HG02678 (cell line): ENCODE data around the gene TNFRSF9.

Source experiments
- ATAC-seq: cut with Tn5 transposase; IDR thresholded peaks from one replicate; pipeline ENCODE4 v1.9.1; 2021; ENCODE audit warnings: mild to moderate bottlenecking, moderate library complexity; ENCODE audit not compliant: unreplicated experiment

TNFRSF9 gene

GRCh38 chr1:7878027-7878426 is 62.6 kb downstream of the TNFRSF9 start:
- ATAC-seq = no peak

- ATAC-seq = no peak
These were observed 66.5 kb downstream of the TNFRSF9 start for GRCh38 chr1:7873801-7874795.

- ATAC-seq = no peak
These were observed 69.5 kb downstream of the TNFRSF9 start for GRCh38 chr1:7871136-7871535.

DNA sequence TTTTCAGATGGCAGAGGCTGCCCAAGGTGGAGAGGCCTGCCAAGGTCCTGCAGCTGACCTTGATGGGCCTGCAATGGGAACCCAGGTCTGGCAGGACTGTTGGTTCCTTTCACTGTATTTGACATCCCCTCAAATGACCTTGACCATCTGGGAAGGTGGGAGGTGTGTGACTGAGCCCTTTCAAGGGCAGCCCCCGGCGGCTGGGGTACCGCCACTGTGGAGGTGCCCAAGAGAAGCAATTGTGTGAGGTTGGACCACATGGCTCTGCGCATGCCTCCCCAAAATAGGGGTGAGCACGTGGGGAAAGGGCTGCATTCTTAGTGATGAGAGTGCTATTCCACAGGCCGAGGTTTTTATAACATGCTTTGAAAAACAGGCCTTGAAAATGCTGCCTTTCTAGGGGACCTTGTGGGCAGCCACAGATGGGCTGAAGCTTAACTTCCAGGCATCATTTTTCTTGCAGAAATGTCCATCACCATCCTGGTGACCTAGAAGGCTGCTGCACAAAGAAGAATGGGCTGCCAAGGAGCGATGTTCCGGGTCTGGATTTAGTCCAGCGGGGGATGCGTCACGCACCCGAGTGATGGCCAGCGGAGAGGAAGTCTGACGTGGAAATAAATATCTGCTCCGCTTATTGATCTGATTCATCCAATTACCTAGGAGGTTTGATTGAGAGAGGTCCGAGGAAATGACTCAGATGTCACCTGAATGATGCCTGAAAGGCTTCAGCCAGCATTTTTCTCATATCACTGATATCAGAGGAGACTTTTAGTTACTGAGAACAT is 71.3 kb downstream of the TNFRSF9 start:
- no peak for ATAC-seq

DNA sequence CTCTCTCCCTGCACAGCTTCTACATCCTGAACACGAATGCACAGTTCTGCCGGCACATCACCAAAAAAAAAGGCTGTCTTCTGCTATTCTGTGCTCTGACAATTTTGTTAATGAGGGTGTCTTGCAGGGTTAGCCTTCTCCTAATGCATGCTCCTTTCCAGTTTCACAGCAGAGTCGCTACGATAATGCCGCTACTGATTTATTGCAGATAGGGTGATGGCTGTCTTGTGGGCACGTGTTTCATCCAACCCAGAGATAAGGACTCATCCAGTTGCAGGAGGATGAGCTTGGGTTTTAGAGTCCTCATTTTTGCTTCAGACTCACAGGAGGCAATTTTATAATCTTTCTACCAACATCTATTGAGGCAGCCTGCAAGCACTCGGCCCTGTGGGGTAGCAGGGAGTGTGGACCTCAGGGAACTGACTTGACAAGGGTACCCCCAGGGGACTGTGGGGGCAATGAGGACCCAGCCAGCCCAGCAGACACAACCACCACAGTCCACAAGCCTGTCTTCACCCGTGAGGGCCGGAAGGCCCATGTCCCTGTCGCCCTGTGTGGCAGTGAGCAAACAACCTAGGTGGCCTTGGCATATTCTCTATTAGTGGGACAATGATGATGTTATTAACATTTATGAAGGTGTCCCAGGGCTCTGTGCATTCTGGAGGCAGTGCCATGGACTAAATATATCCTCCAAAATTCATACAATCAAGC is 72.4 kb downstream of the TNFRSF9 start:
- no peak for ATAC-seq

GRCh38 chr1:7865978-7866377 is 74.7 kb downstream of the TNFRSF9 start:
- ATAC-seq = no peak
